Fibroblast of skin of right quadriceps (primary cell): ENCODE measurements around the gene SP2.

ENCODE experiments used
- DNase-seq: peaks from one replicate; pipeline ENCODE4 v3.0.0-alpha.2; 2013

The SP2 gene

GRCh38 chr17:47953909-47954308 lies 57.9 kb downstream of the SP2 start:
- DNase-seq: no peak

GRCh38 chr17:47955497-47956461 lies 59.7 kb downstream of the SP2 start:
- DNase-seq: no peak

GRCh38 chr17:47956791-47957590 lies 61.0 kb downstream of the SP2 start:
- DNase-seq: no peak

- no peak for DNase-seq
These were observed 61.8 kb downstream of the SP2 start, which contains the start of gene PRR15L for GRCh38 chr17:47957591-47958490. Gene PRR15L (minus strand): TSS chr17:47957883. CDS start chr17:47953234, 4,649 bp downstream.

GRCh38 chr17:47959825-47960655 lies 64.0 kb downstream of the SP2 start:
- no peak for DNase-seq

GRCh38 chr17:47961406-47961805 lies 65.4 kb downstream of the SP2 start:
- no peak for DNase-seq

- no peak for DNase-seq
These were observed 66.9 kb downstream of the SP2 start for GRCh38 chr17:47962901-47963300.

GRCh38 chr17:47964856-47965255 lies 68.8 kb downstream of the SP2 start:
- no peak for DNase-seq

- no peak for DNase-seq
These were observed 70.1 kb downstream of the SP2 start for GRCh38 chr17:47966079-47966519.

- peak; percentile 87 for DNase-seq
These were observed 71.7 kb downstream of the SP2 start for GRCh38 chr17:47967607-47968252.

- no peak for DNase-seq
These were observed 72.8 kb downstream of the SP2 start for GRCh38 chr17:47968836-47969235.

- no peak for DNase-seq
These were observed 74.1 kb downstream of the SP2 start for GRCh38 chr17:47969930-47970724.

- peak; percentile 99 for DNase-seq
These were observed 74.9 kb downstream of the SP2 start, which contains the start of gene CDK5RAP3 for GRCh38 chr17:47970725-47971499. Gene CDK5RAP3 (plus strand): TSS chr17:47971113. CDS start chr17:47971147, 34 bp downstream.

- DNase-seq: no peak
These were observed 77.5 kb downstream of the SP2 start for GRCh38 chr17:47973541-47973940.

- DNase-seq: no peak
These were observed 79.3 kb downstream of the SP2 start for GRCh38 chr17:47975189-47975822.

GRCh38 chr17:47975823-47976205 lies 79.8 kb downstream of the SP2 start:
- DNase-seq: no peak

GRCh38 chr17:47978324-47978723 lies 82.3 kb downstream of the SP2 start:
- DNase-seq: peak; percentile 51
